GM19035 (cell line): ENCODE measurements around the gene CRISPLD2.

Experiments used
- ATAC-seq: cut with Tn5 transposase; IDR thresholded peaks from one replicate; pipeline ENCODE4 v1.9.1; 2021; ENCODE audit not compliant: unreplicated experiment

CRISPLD2 gene

GRCh38 chr16:84881702-84882521 lies 62.1 kb downstream of the CRISPLD2 start:
- no peak for ATAC-seq

- ATAC-seq, result no peak
These were observed 63.5 kb downstream of the CRISPLD2 start for GRCh38 chr16:84883301-84883700.

- ATAC-seq, result no peak
These were observed 64.4 kb downstream of the CRISPLD2 start for GRCh38 chr16:84884246-84884595.

GRCh38 chr16:84884596-84885341 lies 65.0 kb downstream of the CRISPLD2 start:
- no peak for ATAC-seq

- no peak for ATAC-seq
These were observed 65.6 kb downstream of the CRISPLD2 start for GRCh38 chr16:84885342-84885910.

GRCh38 chr16:84886497-84887090 lies 66.8 kb downstream of the CRISPLD2 start:
- ATAC-seq, result no peak

- ATAC-seq, result no peak
These were observed 67.4 kb downstream of the CRISPLD2 start for GRCh38 chr16:84887207-84887606.

- ATAC-seq, result no peak
These were observed 68.7 kb downstream of the CRISPLD2 start for GRCh38 chr16:84888450-84888849.

- no peak for ATAC-seq
These were observed 69.3 kb downstream of the CRISPLD2 start for GRCh38 chr16:84889066-84889465.

- no peak for ATAC-seq
These were observed 70.6 kb downstream of the CRISPLD2 start for GRCh38 chr16:84890427-84890826.

- ATAC-seq, result no peak
These were observed 71.5 kb downstream of the CRISPLD2 start for GRCh38 chr16:84891149-84891795.

- ATAC-seq, result no peak
These were observed 72.3 kb downstream of the CRISPLD2 start for GRCh38 chr16:84892097-84892496.

- no peak for ATAC-seq
These were observed 73.7 kb downstream of the CRISPLD2 start for GRCh38 chr16:84893467-84893848.

- no peak for ATAC-seq
These were observed 74.2 kb downstream of the CRISPLD2 start for GRCh38 chr16:84893849-84894599.

GRCh38 chr16:84895016-84895415 lies 75.2 kb downstream of the CRISPLD2 start:
- no peak for ATAC-seq

- no peak for ATAC-seq
These were observed 77.1 kb downstream of the CRISPLD2 start for GRCh38 chr16:84896847-84897246.

- ATAC-seq, result no peak
These were observed 78.2 kb downstream of the CRISPLD2 start for GRCh38 chr16:84897911-84898377.

GRCh38 chr16:84898447-84898846 lies 78.7 kb downstream of the CRISPLD2 start:
- no peak for ATAC-seq

- no peak for ATAC-seq
These were observed 79.6 kb downstream of the CRISPLD2 start for GRCh38 chr16:84899414-84899813.

GRCh38 chr16:84905965-84906460 lies 86.2 kb downstream of the CRISPLD2 start:
- ATAC-seq, result no peak
